NOMO-1 treated with dmso at 0.1 percent for 144 hours (cell line): Measurements from ENCODE around the gene NCBP3.

Source experiments
- DNase-seq: peaks from one replicate; lab custom pipeline; 2025; ENCODE audit not compliant: unreplicated experiment; lab: John Stamatoyannopoulos, UW

NCBP3 gene

DNA sequence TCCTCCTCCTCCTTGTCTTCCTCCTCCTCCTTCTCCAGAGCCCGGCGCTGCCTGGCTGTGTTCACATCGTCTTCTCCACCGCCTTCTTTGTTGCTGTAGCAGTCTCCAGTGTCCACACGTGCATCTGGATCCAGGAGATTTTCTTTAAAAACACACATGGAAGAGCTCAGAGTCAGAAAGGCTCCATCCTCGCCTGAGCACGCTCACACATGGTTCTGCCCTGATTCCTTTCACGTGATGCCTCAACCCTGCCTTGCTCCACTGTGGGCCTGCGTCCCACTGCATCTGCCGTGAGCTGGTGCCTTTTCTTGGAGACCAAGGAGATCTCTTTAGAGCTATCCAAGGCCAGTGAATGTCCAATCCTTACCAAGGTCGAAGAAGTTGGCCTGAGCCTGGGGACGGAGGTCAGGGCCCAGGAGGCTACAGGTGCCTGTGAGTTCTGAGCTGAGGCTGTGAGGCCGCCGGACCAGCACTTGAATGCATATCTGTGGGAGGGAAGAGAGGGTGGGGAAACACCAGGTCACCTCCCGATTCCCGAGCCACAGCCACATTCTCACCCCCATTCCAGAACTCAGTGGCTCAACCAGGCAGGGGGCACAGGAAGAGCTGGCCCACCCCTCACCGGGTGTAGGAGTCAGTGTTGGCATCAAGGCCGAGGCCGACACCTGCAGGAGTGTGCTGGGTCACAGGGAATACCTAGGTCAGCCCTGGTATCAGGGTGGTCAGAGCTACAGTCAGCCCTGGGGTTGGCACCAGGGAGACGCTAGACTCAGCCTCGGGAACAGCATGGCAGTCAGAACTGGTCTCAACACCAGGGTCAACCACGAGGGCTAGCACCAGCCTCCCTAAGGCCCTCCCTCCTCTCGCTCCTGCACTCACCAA lies 84.8 kb downstream of the NCBP3 start:
- DNase-seq = no peak

DNA sequence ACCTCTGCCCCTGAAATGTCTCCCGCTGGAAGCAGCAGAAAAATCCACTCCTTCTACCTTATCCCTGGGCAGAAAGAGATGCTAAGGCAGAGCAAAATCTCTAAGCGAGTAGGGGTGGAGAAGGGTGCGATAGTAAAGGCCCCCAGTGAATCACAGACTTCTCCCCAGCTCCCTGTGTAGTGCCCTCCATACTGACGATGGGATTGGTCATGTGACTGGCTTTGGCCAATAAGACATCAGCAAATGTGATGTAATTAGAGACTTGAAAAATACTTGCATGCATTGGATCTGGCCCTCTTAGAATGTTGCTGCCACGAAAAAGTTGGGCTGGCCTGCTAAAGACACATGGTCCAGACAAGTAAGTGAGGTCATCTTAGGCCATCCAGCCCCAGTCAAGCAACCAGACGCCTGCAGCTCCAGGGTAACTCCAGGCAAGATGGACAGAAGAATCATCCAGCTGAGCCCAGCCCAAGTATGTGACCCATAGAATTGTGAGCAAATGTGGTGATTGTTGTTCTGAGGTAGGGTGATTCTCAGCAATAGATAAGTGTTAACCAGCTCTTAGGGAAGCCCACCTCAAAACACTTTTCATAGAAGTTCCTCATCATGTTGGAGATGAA lies 86.3 kb downstream of the NCBP3 start:
- DNase-seq = no peak

DNA sequence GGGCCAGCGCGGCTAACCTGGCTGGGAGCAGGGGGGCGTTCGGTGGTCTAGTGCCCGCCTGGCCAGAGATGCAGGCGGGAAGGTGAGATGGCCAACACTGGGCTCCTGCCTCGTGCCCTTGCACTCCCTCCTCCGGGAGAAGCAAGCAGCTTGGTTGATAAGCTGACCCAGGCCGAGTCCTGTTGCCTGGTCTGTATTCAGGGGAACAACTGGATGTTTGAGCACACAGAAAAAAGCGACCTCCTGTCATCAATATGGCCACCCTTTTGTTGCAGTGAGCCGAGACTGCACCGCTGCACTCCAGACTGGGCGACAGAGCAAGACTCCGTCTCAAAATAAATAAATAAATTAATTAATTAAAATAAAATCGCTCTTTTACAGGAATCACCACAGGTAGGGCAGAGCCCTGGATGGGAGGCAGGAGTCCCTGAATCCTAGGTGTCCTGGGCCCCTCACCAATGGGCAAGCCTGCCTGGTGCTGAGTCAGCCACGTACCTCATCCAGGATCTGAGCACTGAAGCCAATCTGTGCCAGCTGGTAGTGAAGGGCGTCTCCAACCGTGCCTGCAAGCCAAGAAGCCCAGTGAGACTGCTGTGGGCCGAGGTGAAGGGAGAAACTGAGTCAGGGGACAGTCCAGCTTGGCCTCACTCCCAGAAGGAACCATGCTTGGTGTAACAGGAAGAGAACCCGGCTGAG lies 90.6 kb downstream of the NCBP3 start:
- DNase-seq = no peak

DNA sequence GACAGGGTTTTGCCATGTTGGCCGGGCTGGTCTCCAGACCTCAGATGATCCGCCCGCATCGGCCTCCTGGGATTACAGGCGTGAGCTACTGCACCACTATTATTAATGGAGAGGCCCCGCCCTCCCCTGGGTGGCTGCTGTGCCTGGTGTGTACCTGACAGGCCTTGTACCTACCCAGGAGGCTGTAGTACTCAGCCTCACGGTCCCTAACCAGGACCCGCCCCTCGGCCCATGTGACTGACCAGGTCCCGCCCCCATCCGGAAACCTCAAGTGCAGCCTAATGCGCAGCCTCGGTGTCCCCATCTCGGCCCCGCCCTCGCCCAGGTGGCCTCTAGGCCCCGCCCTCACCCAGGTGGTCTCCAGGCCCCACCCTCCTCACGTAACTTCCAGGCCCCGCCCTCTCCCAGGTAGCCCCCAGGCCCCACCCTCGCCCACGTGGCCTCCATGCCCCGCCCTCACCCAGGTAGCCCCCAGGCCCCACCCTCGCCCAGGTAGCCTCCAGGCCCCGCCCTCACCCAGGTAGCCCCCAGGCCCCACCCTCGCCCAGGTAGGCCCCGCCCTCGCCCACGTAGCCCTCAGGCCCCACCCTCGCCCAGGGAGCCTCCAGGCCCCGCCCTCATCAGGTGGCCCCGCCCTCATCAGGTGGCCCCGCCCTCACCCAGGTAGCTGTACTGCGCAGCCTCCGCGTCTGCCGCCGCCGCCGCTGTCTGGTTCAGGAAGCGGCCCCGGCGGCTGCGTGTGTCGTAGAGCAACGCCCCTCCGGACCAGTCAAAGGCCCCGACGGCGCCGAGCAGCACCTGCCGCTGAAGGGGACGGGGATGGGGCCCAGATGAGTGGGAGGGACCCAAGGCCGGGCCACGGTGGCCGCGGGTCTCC lies 91.3 kb downstream of the NCBP3 start:
- no peak for DNase-seq

DNA sequence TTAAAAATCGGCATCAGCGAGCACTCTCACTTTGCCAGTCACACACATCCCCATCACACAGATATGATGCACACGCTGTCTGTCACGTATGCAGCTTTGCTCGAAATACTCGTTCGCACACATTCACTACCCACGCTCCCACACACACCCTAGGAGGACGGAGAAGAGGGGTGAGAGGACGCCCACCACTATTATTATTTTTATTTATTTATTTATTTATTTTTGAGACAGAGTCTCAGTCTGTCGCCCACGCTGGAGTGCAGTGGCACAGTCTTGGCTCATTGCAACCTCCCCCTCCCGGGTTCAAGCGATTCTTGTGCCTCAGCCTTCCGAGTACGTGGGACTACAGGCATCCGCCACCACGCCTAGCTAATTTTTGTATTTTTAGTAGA lies 92.0 kb downstream of the NCBP3 start:
- DNase-seq = no peak

DNA sequence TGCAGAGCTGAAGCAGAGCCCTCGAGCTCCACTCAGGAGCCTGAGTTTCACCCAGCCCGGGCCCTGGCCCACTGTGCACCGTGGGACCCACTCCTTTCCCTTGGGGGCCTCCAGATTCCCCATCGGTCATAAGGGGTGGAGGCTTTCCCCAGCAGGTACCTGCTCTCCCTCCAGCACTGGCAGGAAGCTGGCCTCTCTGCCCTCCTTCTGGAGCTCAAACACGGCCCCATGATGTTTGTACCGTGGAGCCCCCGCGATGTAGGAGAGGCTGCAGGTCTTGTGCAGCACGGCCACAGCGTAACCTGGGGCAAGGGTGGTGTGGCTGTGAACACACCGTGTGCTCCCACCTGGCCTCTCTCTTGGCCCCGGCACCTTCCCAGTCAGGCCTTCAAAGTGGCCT lies 92.4 kb downstream of the NCBP3 start:
- no peak for DNase-seq
